Skeletal muscle cell (primary cell): ENCODE measurements around the gene RTP2.

Experiments used
- DNase-seq: peaks from one replicate; pipeline ENCODE4 v3.0.0-alpha.2; 2010; ENCODE audit warnings: low read depth
- H3K4me3 ChIP-seq: 2 replicates; pipeline ENCODE4 v1.5.1; 2011; ENCODE audit warnings: low read depth, mild to moderate bottlenecking, control low read depth, low read length, moderate library complexity

RTP2 gene

DNA sequence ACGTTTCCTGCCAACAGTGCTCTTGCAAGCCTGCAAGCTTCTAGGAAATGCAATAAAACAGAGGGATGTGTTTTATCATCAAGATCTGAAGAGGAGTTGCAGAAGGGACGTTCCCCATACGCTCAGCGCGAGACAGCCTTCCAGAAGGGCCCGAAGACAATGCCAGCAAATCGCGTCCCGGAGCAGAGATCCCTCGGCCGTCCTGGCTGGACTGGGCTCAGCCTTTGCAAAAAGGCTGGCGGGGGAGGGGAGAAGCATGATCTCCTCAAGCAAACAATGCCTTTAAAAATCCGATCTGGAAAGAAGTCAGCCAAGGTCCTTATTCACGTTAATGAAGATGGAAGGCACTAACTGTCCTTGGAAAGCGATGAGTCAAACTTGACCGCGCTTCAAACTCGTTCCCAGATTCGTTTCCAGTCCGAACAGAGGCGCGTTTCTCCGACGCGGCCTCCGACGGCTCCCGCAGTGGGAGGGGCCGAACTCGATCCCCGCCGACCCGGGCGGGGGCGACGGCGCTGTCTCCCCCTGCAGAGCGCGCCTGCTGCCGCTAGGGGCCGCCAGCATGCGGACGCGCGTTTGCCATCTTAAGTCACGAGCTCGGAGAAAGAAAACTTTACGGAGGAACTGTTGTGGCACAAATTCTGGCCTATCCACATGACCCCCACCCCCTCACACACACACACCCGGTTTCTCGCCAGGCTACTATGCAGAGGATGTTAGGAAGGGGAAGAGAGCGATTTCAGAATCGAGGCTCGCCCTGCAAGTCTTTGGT lies 37.4 kb upstream of the RTP2 start:
- DNase-seq: peak; percentile 94

DNA sequence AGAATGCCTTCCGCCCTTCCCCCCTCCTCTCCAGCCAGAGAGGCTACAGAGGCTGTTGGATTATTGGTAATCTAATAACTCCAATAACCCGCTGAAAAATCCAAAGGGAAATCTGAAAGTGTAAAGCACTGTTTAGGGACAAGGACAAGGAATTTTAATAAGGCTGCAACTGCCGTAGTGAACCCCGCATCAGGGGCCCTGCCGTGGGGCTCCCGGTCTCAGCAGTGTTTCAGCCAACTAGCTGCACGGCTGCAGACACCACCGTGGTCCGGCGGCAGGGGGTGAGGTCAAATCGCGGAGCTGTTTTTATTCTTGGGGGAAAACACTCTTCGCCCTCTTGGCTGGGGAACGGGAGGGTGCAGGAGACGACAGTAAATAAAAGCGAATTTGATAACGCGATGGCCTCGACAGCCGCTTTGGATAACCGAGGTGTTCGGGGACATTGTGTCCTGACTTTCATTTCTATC lies 36.8 kb upstream of the RTP2 start:
- peak overlapping the region; percentile 82 for H3K4me3 ChIP-seq
- no peak for DNase-seq

More for the DNA sequence above, 37.4 kb upstream of the RTP2 start:
- H3K4me3 ChIP-seq: peak overlapping the region; percentile 82

DNA sequence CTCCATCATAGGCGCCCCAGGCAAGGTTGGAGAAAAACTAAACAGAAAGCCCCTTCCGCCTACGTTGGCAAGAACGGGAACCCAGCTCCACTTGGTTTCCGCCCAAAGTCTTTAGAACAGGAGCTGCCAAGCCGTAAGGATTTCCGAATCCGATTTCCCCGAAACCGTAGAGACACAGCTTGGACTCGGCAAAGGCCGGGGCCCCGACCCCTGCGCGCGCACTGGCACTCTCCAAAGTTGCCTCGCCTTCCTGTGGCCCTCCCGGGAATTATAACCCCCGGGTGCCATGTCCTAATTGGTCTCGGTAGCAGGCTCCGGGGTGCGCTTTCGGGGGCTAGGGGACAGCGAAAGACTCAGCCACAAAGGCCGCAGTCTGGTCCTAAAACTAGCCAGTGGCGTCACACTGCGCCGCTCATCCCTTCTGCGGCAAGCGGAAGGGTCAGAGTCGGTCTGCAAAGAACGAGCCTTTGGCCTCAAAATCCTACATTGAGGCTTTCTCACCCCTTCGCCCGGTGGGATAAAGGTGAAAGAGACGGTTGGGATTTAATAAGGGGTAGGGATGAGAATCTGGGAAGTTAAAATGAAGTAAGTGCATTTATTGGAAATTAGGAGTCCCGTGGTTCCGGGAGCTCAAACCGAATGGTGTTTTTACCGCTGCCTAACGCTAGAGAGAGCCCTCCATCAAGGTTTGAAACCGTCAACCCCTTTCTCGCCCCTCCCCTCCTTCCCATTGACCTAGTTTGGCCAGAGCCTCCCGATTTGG lies 36.2 kb upstream of the RTP2 start:
- peak overlapping the region; percentile 82 for H3K4me3 ChIP-seq
- DNase-seq: no peak

DNA sequence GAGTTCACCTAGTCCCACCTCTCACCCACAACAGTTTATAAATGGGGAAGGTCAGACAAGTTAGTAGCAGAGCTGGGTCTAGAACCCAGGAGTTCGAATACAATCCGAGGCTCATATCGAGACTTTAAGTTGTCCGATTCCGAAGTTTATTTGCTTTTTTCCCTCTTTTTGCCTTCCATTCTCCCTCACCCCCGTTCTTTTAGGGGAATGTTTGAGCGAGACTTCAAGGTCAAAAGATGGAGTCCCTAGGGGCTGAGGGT lies 35.6 kb upstream of the RTP2 start:
- DNase-seq: no peak
- H3K4me3 ChIP-seq: peak overlapping the region; percentile 82

DNA sequence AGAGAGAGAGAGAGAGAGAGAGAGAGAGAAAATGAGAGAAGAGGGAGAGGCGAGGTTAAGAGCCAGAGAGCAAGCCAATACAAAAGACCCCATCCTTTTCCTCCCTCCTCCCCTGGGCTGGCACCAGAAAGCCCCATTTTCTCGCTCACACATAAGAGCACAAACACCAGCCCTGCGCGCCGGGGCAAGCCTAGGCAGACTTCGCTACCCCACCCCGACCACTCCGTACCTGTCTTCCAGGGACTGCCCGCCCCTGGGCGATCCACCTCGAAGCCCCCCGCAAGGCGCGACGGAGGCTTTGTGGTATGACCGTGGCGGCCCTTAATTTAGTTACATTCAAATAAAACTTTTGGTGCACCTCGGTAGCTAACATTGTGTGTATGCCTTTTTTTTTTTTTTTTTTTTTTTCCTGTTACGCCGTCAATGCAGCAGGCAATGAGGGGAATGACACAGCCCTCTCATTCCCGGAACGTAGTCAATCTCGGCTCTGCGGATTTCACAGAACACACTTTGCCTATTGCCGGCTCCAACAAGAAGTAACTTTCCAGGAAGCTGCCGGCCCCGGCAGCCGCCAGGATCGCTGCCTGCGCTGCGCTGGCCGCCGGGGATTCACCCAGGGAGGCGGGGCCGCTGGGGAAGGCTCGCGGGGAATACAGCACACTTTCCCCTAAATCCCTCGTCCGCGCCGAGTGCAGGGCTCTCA lies 35.2 kb upstream of the RTP2 start:
- DNase-seq: no peak
- H3K4me3 ChIP-seq: peak overlapping the region; percentile 82

DNA sequence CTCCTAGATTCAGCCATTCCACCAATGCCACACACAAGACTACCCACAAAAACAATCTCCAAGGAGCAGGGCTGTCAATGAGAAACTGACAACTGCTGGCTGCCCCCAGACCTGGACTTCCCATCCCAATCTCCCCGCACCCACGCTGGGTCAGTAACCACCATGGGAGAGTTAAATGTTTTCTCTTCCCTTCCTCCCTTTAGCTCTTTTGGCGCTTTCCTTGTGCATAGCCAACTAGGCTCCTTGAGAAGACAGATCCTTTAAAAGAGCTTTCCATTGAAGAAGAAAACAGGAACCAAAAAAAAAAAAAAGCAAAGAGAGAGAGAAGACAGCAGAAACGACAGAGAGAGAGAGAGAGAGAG lies 34.6 kb upstream of the RTP2 start:
- DNase-seq: no peak
- peak overlapping the region; percentile 82 for H3K4me3 ChIP-seq

DNA sequence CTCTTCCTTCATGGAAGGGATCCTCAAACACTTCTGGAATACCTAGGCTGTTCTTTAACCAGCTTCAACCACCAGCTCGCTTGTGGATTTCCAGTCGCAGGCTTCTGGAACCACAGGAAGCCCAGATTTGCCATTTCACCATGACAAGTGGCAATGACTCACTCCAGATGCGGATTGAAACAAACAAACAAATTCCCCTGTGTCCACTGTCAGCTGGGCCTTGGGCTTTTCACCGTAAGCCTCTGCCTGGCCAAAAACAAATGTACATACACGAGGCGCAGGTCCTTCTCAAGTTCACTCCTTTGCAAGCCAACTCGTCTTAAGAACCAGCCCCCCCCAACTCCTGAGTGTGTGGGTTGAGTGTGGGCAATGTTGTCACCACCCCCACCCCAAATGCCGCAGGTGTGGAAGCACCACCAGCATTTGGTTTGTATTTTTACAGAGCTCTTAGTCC lies 34.1 kb upstream of the RTP2 start:
- no peak overlapping the region for H3K4me3 ChIP-seq

DNA sequence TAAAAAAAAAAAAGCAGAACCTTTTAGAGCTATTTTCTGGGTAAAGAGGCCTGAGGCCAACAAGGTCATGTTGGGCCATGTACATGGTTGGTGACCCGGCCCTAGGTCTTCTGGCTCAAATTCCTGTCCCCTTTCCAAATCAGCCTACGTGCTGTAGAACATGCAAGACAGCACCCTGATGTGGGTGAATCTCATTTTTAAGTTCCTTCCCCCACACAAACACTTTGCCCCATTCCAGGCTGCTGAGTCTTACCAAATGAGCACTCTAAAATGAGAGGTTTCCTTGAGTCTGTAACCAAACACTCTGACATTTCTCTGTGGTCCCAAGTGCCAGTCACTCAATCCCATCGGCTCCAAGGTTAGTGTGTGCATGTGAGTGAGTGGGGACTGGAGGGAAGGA lies 33.5 kb upstream of the RTP2 start:
- DNase-seq: no peak
- H3K4me3 ChIP-seq: no peak overlapping the region

More for the DNA sequence above, 34.1 kb upstream of the RTP2 start:
- DNase-seq: no peak

DNA sequence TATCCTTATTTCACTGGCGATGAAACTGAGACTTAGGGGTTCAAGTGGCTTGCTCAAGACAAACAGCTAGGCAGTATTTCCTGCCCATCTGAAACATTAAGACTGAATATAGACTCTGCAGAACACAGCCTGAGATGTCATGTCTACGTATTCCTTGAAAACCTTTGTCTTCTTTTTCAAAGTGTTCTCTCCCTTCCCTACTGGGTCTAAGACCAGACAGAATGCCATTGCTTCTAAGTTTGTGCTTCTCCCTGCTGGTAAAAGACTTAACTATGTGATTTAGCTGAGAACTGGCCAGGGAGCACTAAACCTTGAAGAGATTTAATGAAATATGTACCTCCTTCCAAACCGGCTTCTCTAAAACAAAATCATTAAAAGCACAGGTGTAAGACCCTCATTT lies 33.0 kb upstream of the RTP2 start:
- H3K4me3 ChIP-seq: no peak overlapping the region

DNA sequence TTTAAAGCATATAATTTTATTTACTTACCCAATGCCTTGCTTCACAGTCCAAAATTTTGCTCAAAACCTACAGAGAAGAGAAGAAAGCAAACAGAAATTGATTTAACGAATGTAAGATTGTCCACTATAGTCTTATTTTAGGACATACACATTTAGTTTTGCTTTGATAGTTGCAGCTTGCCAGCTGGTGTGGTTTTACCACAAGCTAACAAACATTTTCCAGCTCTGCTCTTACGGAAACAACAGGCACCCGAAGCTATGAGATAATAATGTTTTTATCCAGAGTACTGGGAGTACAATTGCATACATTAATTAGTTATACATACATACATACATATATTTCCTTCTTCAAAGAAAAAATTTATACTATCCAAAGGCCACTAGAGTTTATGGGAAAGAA lies 32.5 kb upstream of the RTP2 start:
- DNase-seq: no peak

More for the DNA sequence above, 33.0 kb upstream of the RTP2 start:
- DNase-seq: no peak

DNA sequence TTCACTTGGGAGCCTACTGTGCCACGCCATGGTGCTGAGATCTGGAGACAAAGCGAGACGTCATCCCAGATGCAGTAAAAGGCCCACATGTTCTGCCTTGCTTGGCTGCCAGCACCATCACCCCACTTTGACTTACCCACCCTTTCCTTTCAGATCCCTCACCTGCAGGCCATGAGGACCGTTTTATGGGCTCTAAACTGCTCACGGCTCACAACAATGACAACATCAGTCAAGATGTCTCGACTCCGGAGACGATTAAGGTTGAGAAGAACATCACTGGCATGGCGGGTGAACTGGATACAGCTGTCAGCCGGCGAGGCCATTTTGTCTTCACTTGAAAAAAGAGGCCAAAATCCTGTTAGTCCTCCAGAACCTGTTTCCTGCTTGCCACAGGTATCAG lies 31.0 kb upstream of the RTP2 start:
- no peak for DNase-seq
- H3K4me3 ChIP-seq: no peak overlapping the region

More for the DNA sequence above, 32.5 kb upstream of the RTP2 start:
- H3K4me3 ChIP-seq: no peak overlapping the region

DNA sequence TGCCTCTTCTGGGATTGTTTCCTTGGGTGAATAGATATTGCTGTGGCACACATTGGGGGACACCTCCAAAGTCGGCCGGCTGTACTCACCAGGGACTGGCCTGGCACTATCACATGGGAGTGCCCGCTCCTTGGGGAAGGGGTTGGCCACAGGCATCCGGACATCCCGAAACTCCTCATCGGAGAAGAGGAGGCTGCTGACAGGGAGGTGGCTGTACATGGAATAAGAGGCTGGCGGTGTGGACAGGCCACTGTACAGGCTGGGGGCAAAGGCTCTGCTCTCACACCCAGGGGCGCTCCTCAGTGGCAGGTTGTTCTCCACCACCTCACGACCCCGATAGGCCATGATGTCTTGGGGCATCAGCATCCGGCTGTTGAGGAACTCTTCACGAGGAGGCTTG lies 27.2 kb upstream of the RTP2 start:
- no peak for DNase-seq
- H3K4me3 ChIP-seq: no peak overlapping the region

DNA sequence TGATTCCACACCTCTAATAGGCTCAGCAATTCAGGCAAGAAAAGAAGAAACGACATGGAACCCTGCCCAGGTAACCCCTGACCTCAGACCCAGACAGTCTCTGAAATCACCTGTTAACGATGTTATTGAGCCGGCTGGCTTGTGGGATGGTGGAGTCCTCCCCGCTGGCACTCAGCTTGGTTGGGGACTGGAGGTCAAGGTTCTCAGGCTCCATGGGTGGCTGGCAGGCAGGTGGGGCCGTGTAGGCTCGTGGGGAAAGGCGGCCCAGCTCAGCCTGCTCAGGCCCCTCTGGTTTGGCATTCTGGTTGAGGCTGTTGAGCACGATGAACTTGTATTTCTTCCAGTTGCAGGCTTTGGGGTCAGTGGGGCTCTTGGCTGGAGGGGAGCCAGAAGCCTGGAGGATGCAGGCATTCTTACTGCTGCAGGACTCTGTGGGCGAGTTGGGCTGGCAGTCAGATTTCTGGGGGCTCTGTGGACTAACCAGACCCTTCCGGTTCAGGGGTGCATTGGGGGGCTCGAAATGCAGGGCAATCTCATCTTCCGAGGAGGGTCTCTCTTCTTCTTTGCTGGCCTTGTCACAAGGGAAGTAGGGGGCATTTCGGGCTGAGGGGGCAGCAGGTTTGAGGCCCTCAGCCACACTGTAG lies 26.7 kb upstream of the RTP2 start:
- no peak overlapping the region for H3K4me3 ChIP-seq
- DNase-seq: no peak

DNA sequence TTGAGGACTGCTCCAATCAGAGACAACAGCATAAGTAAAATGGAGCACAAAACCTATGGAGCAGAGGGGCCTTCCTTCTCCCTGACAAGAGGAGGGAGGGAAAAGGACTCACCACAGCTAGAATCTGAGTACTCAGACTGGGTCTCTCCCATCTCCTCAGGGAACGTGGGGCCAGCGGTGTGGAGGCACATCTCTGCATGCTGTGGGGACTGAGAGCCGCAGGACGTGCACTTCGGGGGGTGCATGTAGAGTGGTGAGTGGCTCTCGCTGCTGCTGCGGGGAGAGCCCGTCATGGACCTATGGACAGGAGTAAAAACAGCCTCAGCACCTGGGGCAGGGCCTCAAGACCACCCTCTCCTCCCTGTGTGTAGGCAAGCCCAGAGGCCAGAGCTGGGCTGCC lies 25.9 kb upstream of the RTP2 start:
- DNase-seq: no peak
- no peak overlapping the region for H3K4me3 ChIP-seq

DNA sequence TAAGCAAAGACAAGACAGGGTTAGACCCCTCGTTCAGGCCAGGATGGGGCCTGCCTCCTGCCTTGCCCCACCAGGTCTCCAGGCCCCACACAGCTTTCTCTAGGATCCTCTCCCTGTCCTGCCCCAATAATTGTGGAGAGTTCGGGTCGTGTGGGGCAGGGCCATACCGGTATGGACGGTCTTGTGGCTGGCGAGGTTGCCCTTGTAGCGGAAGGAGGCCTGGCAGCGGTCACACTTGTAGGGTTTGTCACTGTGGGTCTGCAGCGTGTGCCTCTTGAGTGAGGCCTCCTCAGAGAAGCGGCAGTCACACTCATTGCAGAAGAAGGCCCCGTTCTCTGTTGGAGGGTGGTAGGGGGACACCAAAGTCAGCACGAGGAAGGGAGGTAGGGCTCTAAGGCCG lies 24.2 kb upstream of the RTP2 start:
- no peak overlapping the region for H3K4me3 ChIP-seq
- no peak for DNase-seq

DNA sequence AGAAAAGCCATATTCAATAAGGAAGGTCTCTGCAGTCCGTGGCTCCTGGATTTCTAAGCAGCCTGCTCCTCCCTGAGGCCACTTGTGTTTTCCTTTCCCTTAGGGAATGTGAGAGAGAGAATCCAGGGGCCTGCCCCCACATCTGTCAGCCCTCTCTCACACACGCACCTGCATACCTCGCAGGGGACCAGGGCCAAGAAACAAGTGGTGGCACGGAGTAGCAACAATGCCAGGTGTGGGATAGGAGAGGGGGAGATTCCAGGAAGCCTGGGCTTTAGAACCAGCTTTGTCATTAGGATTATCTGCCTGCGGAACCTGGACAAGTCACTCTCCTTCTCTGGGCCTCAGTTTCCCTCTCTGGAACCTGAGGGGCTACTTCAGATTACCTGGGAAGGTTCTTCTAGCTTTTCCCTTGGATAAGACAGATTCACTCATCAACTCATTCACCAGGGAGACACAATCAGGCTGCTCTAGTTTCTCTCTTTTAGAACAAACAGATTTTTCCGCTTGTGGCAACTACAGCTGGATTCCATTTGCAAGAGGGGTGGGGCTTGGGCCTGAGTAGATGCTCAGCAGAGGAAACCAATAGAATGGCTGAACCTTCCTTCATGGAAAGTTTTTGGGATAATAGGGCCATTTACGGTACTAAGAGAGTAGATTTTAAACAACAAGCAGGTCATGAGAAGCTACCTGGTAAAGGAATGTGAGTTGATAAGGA lies 23.5 kb upstream of the RTP2 start:
- no peak overlapping the region for H3K4me3 ChIP-seq
- no peak for DNase-seq

DNA sequence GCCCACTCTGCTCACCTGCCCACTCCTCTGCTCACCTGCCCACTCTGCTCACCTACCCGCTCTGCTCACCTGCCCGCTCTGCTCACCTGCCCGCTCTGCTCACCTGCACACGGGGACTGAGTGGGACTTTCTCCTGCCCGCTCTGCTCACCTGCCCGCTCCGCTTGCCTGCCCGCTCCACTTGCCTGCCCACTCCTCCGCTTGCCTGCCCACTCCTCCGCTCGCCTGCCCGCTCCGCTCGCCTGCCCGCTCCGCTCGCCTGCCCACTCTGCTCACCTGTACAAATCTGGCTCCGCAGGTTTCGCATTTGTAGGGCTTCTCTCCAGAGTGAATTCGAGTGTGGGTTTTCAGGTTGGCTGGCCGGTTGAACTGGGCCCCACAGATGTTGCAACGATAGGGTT lies 22.9 kb upstream of the RTP2 start:
- no peak overlapping the region for H3K4me3 ChIP-seq
- no peak for DNase-seq

DNA sequence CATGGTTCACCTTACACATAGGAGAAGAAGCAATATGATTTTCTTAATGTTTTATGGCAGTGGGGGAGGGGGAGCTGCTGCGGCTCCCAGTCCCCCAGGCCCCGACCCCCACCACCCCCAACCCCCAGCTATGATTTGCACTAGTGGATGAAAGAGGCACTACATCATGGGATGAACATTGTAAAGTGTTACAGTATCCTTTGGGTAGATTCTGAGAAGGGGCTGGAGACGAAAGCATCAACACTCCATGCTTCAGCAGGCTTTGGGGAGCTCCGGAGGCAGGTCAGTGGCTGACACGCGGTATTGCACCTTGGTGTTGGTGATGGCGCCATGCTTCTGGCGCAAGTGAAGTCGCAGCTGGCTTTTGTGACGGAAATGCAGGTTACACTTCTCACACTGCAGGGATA lies 19.9 kb upstream of the RTP2 start:
- no peak overlapping the region for H3K4me3 ChIP-seq
- DNase-seq: no peak

DNA sequence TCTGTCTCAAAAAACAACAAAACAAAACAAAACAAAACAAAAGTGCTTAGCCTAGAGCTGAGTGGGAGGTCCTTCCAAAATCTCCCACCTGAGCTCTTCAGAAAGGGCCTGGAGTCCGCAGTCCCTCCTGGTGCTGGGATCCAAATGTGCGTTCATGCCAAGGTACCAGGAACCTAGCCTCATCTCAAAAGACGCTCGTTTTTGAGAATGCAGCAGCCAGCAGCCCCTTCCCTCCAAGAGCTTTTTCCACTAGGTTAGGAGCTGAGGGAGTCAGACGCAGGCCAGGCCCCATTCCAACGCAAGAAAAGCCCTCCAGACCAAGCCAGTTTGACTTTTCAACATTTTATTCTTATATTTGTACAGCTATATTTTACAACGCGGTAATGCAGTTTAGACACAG lies 18.7 kb upstream of the RTP2 start:
- DNase-seq: no peak

DNA sequence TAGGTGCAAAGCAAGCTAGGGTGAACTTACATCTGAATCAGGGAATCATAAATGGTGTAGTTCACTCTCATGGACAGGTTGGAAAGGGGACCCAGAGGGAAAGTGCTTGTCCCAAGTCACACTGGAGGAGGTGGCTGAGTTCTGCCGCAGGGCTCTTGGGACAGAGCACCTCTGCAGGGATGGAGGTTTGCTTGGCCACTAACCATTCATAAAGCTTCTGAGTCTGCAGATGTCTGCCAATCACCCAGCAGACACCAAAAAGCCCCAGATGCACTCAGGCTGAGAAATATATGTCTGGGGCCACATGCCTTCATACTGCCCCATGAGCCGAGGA lies 17.9 kb upstream of the RTP2 start:
- DNase-seq: no peak
- no peak overlapping the region for H3K4me3 ChIP-seq

More for the DNA sequence above, 18.7 kb upstream of the RTP2 start:
- H3K4me3 ChIP-seq: no peak overlapping the region
